Stimulated activated CD4-positive, alpha-beta T cell treated with anti-CD3 and anti-CD28 coated beads, TNF-alpha, amount 100 ng/mL, for 48 hours (primary cell): ENCODE results near the gene DEUP1.

ENCODE experiments used
- DNase-seq, 3 donors: peaks; one replicate each; pipeline ENCODE4 v3.0.0-alpha.2; 2020; ENCODE audit warnings: low read depth in 3 of 3

Gene DEUP1

GRCh38 chr11:93477684-93478234 lies 147.2 kb downstream of the DEUP1 start:
- no peak for DNase-seq

GRCh38 chr11:93478841-93479240 lies 148.3 kb downstream of the DEUP1 start:
- no peak for DNase-seq

GRCh38 chr11:93480256-93480655 lies 149.7 kb downstream of the DEUP1 start:
- DNase-seq = no peak

- DNase-seq = no peak
These were observed 150.2 kb downstream of the DEUP1 start for GRCh38 chr11:93480756-93481155.

- DNase-seq = no peak
These were observed 150.7 kb downstream of the DEUP1 start for GRCh38 chr11:93481279-93481678.

- DNase-seq = no peak
These were observed 151.2 kb downstream of the DEUP1 start for GRCh38 chr11:93481696-93482095.

GRCh38 chr11:93482556-93482955 lies 152.0 kb downstream of the DEUP1 start:
- no peak for DNase-seq

GRCh38 chr11:93484716-93485115 lies 154.2 kb downstream of the DEUP1 start:
- DNase-seq = no peak

GRCh38 chr11:93485983-93486382 lies 155.4 kb downstream of the DEUP1 start:
- no peak for DNase-seq

GRCh38 chr11:93487032-93487483 lies 156.5 kb downstream of the DEUP1 start:
- DNase-seq = no peak
